ENCODE results near the gene SYT9.

DNA sequence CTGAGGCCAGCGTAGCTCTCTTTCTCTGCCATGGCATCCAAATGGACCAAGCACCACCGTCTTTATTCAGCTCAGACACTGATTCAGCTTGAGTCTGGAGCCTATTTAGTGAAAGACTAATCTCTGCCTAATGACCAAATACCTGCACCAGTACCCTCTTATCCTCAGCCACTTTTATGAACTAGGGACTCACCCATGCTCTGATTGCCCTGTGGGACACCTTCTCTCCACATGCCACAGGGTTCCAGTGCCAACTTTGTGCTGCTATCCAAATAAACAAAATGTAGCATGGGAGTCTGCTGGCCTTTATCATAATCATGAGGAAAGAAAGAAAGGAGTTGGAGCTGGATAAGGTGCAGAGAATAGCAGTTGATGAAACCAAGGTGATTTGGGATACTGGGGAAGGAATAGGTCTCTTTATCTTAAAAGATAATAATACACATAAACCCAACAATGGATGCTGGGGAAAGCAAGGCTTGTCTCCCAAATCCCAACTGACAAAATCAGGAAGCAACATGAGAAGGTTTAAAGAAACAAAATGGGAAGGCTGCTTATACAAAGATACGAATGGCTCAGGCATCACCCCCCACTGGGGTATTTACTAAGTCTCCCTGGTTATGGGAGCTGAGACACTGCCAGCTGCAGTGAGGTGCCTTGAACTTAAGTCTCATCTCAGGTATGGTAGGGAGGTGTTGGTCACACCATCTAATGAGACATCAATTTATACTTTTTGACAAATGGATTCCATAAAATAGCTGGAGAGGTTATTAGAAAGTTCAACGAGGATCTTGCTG lies 63.3 kb downstream of the SYT9 start:
- TF ChIP-seq, protein P1, sequence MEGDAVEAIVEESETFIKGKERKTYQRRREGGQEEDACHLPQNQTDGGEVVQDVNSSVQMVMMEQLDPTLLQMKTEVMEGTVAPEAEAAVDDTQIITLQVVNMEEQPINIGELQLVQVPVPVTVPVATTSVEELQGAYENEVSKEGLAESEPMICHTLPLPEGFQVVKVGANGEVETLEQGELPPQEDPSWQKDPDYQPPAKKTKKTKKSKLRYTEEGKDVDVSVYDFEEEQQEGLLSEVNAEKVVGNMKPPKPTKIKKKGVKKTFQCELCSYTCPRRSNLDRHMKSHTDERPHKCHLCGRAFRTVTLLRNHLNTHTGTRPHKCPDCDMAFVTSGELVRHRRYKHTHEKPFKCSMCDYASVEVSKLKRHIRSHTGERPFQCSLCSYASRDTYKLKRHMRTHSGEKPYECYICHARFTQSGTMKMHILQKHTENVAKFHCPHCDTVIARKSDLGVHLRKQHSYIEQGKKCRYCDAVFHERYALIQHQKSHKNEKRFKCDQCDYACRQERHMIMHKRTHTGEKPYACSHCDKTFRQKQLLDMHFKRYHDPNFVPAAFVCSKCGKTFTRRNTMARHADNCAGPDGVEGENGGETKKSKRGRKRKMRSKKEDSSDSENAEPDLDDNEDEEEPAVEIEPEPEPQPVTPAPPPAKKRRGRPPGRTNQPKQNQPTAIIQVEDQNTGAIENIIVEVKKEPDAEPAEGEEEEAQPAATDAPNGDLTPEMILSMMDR (IDR thresholded peaks at IDR 0.05; ENCODE audit: insufficient read depth, low read depth, low read length), result no peak
- no peak for TF ChIP-seq EZH2 (IDR thresholded peaks at IDR 0.05; ENCODE audit: insufficient read depth, low read length)

Data from astrocyte (in vitro differentiated cells and primary cell).